ENCODE measurements around the gene PPFIA2.
A peak's percentile ranks its signal among the peaks of the same experiment; 100 is the strongest.
"Not testable (repeated sequence)": the region's sequence is repeated elsewhere in the genome, so short reads cannot be mapped to it uniquely, and the experiment has no call there.

PPFIA2 gene

DNA sequence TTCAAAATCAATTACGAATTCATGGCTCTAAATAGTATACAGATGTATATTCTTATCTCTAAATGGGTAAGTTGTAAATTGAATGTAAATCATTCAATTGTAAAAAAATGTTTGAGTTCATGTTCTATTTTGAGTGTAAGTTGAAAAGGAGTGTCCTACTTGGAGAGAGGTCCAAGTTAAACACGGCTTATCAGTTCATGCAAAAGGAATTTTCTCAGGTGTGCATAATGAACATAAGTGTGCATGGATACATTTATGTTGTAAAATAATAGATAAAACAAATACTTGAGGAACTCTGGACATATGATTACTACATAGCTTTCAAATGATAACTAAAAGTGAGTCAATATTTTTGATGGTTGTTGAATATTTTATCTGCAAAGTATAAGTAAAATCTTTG, 79.5 kb downstream of the PPFIA2 start:
- no peak overlapping the region for H2AFZ ChIP-seq (ENCODE audit: low read depth, low read length)
- WGBS = 67% methylated on average over 1 of the region's 2 CpGs
- DNase-seq = no peak

GRCh38 chr12:81670759-81671158, 88.4 kb downstream of the PPFIA2 start:
- Histone ChIP-seq H3K9me3 (ENCODE audit: control insufficient read depth, low read length) (no peaks in the 10 kb centered on the region), H3K4me1 (ENCODE audit: control insufficient read depth, insufficient read depth, low read depth, low read length) (no peaks in the 10 kb centered on the region), H4K91ac (ENCODE audit: low read length) (no peak overlapping the region), H3K79me1 (replicated peaks; ENCODE audit: low read length, poor library complexity, severe bottlenecking) (no peaks in the 10 kb centered on the region), H3K27me3 (ENCODE audit: control insufficient read depth in 1 of 2, insufficient read depth in 1 of 2, low read length in 2 of 2) (no peaks in the 10 kb centered on the region), H2BK15ac (ENCODE audit: low read depth, poor library complexity, severe bottlenecking) (no peak overlapping the region), H3K23ac (ENCODE audit: low read length in 2 of 2) (no peak overlapping the region), H3K27ac (ENCODE audit: low read length, poor library complexity, severe bottlenecking) (no peak overlapping the region), H2AK5ac (ENCODE audit: low read length, severe bottlenecking) (no peak overlapping the region), H3K36me3 (ENCODE audit: control insufficient read depth in 1 of 2, insufficient read depth in 2 of 2, low read depth in 1 of 2, low read length in 2 of 2) (no peaks in the 10 kb centered on the region), H2BK12ac (ENCODE audit: low read length in 2 of 2) (no peak overlapping the region), H3K4me3 (ENCODE audit: insufficient read depth in 1 of 2, low read depth in 1 of 2, low read length in 2 of 2) (no peak overlapping the region), H3K4ac (ENCODE audit: low read depth in 1 of 2, low read length in 2 of 2) (no peak overlapping the region), H3K18ac (ENCODE audit: low read depth in 1 of 2, low read length in 2 of 2) (no peak overlapping the region), H2BK5ac (ENCODE audit: low read depth, low read length, poor library complexity, severe bottlenecking) (no peak overlapping the region), H4K8ac (ENCODE audit: low read length) (no peak overlapping the region), H3K9ac (ENCODE audit: low read length) (no peak overlapping the region), H3K14ac (ENCODE audit: low read length in 2 of 2) (no peak overlapping the region), H2BK120ac (ENCODE audit: low read depth, low read length) (no peak overlapping the region), H2AFZ (ENCODE audit: low read depth, low read length) (no peak overlapping the region), H3K4me2 (ENCODE audit: low read length, poor library complexity, severe bottlenecking) (no peak overlapping the region)
- no peak for DNase-seq

More for the DNA sequence above, 79.5 kb downstream of the PPFIA2 start:
- Histone ChIP-seq H3K4me3 (ENCODE audit: insufficient read depth in 1 of 2, low read depth in 1 of 2, low read length in 2 of 2) (no peak overlapping the region), H4K91ac (ENCODE audit: low read length) (no peak overlapping the region), H3K4me2 (ENCODE audit: low read length, poor library complexity, severe bottlenecking) (no peak overlapping the region), H2BK15ac (ENCODE audit: low read depth, poor library complexity, severe bottlenecking) (no peak overlapping the region), H3K79me1 (replicated peaks; ENCODE audit: low read length, poor library complexity, severe bottlenecking) (no peaks in the 10 kb centered on the region), H3K14ac (ENCODE audit: low read length in 2 of 2) (no peak overlapping the region), H3K4me1 (ENCODE audit: control insufficient read depth, insufficient read depth, low read depth, low read length) (no peaks in the 10 kb centered on the region), H3K36me3 (ENCODE audit: control insufficient read depth in 1 of 2, insufficient read depth in 2 of 2, low read depth in 1 of 2, low read length in 2 of 2) (no peaks in the 10 kb centered on the region), H4K8ac (ENCODE audit: low read length) (no peak overlapping the region), H2BK120ac (ENCODE audit: low read depth, low read length) (no peak overlapping the region), H2AK5ac (ENCODE audit: low read length, severe bottlenecking) (no peak overlapping the region), H3K27me3 (ENCODE audit: control insufficient read depth in 1 of 2, insufficient read depth in 1 of 2, low read length in 2 of 2) (no peaks in the 10 kb centered on the region), H2BK5ac (ENCODE audit: low read depth, low read length, poor library complexity, severe bottlenecking) (no peak overlapping the region), H3K27ac (ENCODE audit: low read length, poor library complexity, severe bottlenecking) (no peak overlapping the region), H3K4ac (ENCODE audit: low read depth in 1 of 2, low read length in 2 of 2) (no peak overlapping the region), H3K23ac (ENCODE audit: low read length in 2 of 2) (no peak overlapping the region), H3K9ac (ENCODE audit: low read length) (no peak overlapping the region), H2BK12ac (ENCODE audit: low read length in 2 of 2) (no peak overlapping the region), H3K18ac (ENCODE audit: low read depth in 1 of 2, low read length in 2 of 2) (no peak overlapping the region), H3K9me3 (ENCODE audit: control insufficient read depth, low read length) (no peaks in the 10 kb centered on the region)

DNA sequence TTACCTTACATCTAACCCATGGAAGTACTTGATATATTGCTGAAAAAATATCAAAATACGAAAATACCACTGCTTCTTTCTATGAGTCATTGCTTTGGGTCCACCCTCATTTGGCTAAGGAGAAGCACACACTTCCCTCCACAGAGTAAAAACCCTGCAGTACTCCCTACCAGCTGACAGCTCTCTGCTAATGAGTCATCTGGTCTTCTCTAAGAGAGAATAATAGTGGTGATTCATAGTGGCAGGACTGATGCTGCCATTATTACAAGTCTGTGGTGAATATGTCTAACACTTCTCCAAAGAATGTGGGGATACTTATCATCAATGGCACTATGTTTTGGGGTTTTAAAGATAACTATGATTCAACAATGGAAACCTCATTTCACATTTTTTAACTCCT, 90.7 kb downstream of the PPFIA2 start:
- no peak overlapping the region for H2BK12ac ChIP-seq (ENCODE audit: low read length in 2 of 2)
- no peaks in the 10 kb centered on the region for H3K27me3 ChIP-seq (ENCODE audit: control insufficient read depth in 1 of 2, insufficient read depth in 1 of 2, low read length in 2 of 2)
- no peak overlapping the region for H2BK15ac ChIP-seq (ENCODE audit: low read depth, poor library complexity, severe bottlenecking)
- H3K4me1 ChIP-seq (ENCODE audit: control insufficient read depth, insufficient read depth, low read depth, low read length) = no peaks in the 10 kb centered on the region
- no peaks in the 10 kb centered on the region for H3K36me3 ChIP-seq (ENCODE audit: control insufficient read depth in 1 of 2, insufficient read depth in 2 of 2, low read depth in 1 of 2, low read length in 2 of 2)
- no peak overlapping the region for H3K9ac ChIP-seq (ENCODE audit: low read length)
- no peak overlapping the region for H2BK120ac ChIP-seq (ENCODE audit: low read depth, low read length)
- H3K9me3 ChIP-seq (ENCODE audit: control insufficient read depth, low read length) = no peaks in the 10 kb centered on the region
- H3K4me3 ChIP-seq (ENCODE audit: insufficient read depth in 1 of 2, low read depth in 1 of 2, low read length in 2 of 2) = no peak overlapping the region
- no peak overlapping the region for H3K18ac ChIP-seq (ENCODE audit: low read depth in 1 of 2, low read length in 2 of 2)
- no peak overlapping the region for H2AFZ ChIP-seq (ENCODE audit: low read depth, low read length)
- no peak overlapping the region for H4K8ac ChIP-seq (ENCODE audit: low read length)
- H3K23ac ChIP-seq (ENCODE audit: low read length in 2 of 2) = no peak overlapping the region
- no peaks in the 10 kb centered on the region for H3K79me1 ChIP-seq (replicated peaks; ENCODE audit: low read length, poor library complexity, severe bottlenecking)
- no peak overlapping the region for H2BK5ac ChIP-seq (ENCODE audit: low read depth, low read length, poor library complexity, severe bottlenecking)
- H2AK5ac ChIP-seq (ENCODE audit: low read length, severe bottlenecking) = no peak overlapping the region
- no peak overlapping the region for H3K4me2 ChIP-seq (ENCODE audit: low read length, poor library complexity, severe bottlenecking)
- H3K4ac ChIP-seq (ENCODE audit: low read depth in 1 of 2, low read length in 2 of 2) = no peak overlapping the region
- WGBS = 0% methylated on average over 1 of the region's 1 CpG
- no peak overlapping the region for H4K91ac ChIP-seq (ENCODE audit: low read length)
- peak; percentile 67 for DNase-seq
- no peak overlapping the region for H3K27ac ChIP-seq (ENCODE audit: low read length, poor library complexity, severe bottlenecking)
- H3K14ac ChIP-seq (ENCODE audit: low read length in 2 of 2) = no peak overlapping the region

- H2BK15ac ChIP-seq (ENCODE audit: low read depth, poor library complexity, severe bottlenecking); H2BK12ac ChIP-seq (ENCODE audit: low read length in 2 of 2): not testable (repeated sequence)
- WGBS = 84% methylated on average over 6 of the region's 6 CpGs
Observed at GRCh38 chr12:81659310-81659709, 99.8 kb downstream of the PPFIA2 start.

More at GRCh38 chr12:81659310-81659709, 99.8 kb downstream of the PPFIA2 start:
- H3K4me2 ChIP-seq (ENCODE audit: low read length, poor library complexity, severe bottlenecking); H4K8ac ChIP-seq (ENCODE audit: low read length); DNase-seq; H3K9me3 ChIP-seq (ENCODE audit: control insufficient read depth, low read length); H3K4me1 ChIP-seq (ENCODE audit: control insufficient read depth, insufficient read depth, low read depth, low read length); H3K18ac ChIP-seq (ENCODE audit: low read depth in 1 of 2, low read length in 2 of 2); H3K4ac ChIP-seq (ENCODE audit: low read depth in 1 of 2, low read length in 2 of 2); H3K23ac ChIP-seq (ENCODE audit: low read length in 2 of 2); H4K91ac ChIP-seq (ENCODE audit: low read length); H3K14ac ChIP-seq (ENCODE audit: low read length in 2 of 2); H2AFZ ChIP-seq (ENCODE audit: low read depth, low read length); H2BK120ac ChIP-seq (ENCODE audit: low read depth, low read length); H3K27me3 ChIP-seq (ENCODE audit: control insufficient read depth in 1 of 2, insufficient read depth in 1 of 2, low read length in 2 of 2); H3K9ac ChIP-seq (ENCODE audit: low read length); H2AK5ac ChIP-seq (ENCODE audit: low read length, severe bottlenecking); H2BK5ac ChIP-seq (ENCODE audit: low read depth, low read length, poor library complexity, severe bottlenecking); H3K27ac ChIP-seq (ENCODE audit: low read length, poor library complexity, severe bottlenecking); H3K36me3 ChIP-seq (ENCODE audit: control insufficient read depth in 1 of 2, insufficient read depth in 2 of 2, low read depth in 1 of 2, low read length in 2 of 2); H3K79me1 ChIP-seq (replicated peaks; ENCODE audit: low read length, poor library complexity, severe bottlenecking); H3K4me3 ChIP-seq (ENCODE audit: insufficient read depth in 1 of 2, low read depth in 1 of 2, low read length in 2 of 2): not testable (repeated sequence)
